ENCODE data around the gene MMP24OS.

MMP24OS gene

GRCh38 chr20:35304956-35305355 lies 27.0 kb upstream of the MMP24OS start:
- Histone ChIP-seq H3K27me3 (ENCODE audit: insufficient read depth, poor library complexity, severe bottlenecking) (no peaks in the 10 kb centered on the region), H3K27ac (replicated peaks) (peak overlapping the region; percentile 62), H3K4me3 (replicated peaks; ENCODE audit: insufficient read depth, low read length) (no peak overlapping the region)
- DNase-seq (ENCODE audit: low read depth in 1 of 2, low spot score in 1 of 2), result no peak
- no peak for TF ChIP-seq GABPA (IDR thresholded peaks at IDR 0.05; ENCODE audit: low read depth)
- no peak for TF ChIP-seq SPI1 (IDR thresholded peaks at IDR 0.05; ENCODE audit: borderline replicate concordance, low read depth)
- TF ChIP-seq CTCF (IDR thresholded peaks at IDR 0.05; ENCODE audit: insufficient read depth, low read length), result no peak
- TF ChIP-seq POLR2AphosphoS5 (IDR thresholded peaks at IDR 0.05; ENCODE audit: low read depth), result no peak
- no peak for TF ChIP-seq REST (IDR thresholded peaks at IDR 0.05; ENCODE audit: insufficient replicate concordance, low read depth)

- peak overlapping the region; percentile 24 for H3K27ac ChIP-seq (replicated peaks)
- TF ChIP-seq SPI1 (IDR thresholded peaks at IDR 0.05; ENCODE audit: borderline replicate concordance, low read depth) (peak; percentile 13; the same call in 1 of the 2 replicates), CTCF (IDR thresholded peaks at IDR 0.05; ENCODE audit: insufficient read depth, low read length) (peak; percentile 92), GABPA (IDR thresholded peaks at IDR 0.05; ENCODE audit: low read depth) (no peak), POLR2AphosphoS5 (IDR thresholded peaks at IDR 0.05; ENCODE audit: low read depth) (no peak)
- DNase-seq (ENCODE audit: low read depth in 1 of 2, low spot score in 1 of 2), result peak; percentile 88 to 91
- no peaks in the 10 kb centered on the region for H3K27me3 ChIP-seq (ENCODE audit: insufficient read depth, poor library complexity, severe bottlenecking)
- H3K4me3 ChIP-seq (replicated peaks; ENCODE audit: insufficient read depth, low read length), result no peak overlapping the region
Measured at GRCh38 chr20:35303735-35304491, 26.0 kb upstream of the MMP24OS start.

GRCh38 chr20:35303382-35303734 lies 25.4 kb upstream of the MMP24OS start:
- no peak overlapping the region for H3K4me3 ChIP-seq (replicated peaks; ENCODE audit: insufficient read depth, low read length)
- no peaks in the 10 kb centered on the region for H3K27me3 ChIP-seq (ENCODE audit: insufficient read depth, poor library complexity, severe bottlenecking)
- TF ChIP-seq CTCF (IDR thresholded peaks at IDR 0.05; ENCODE audit: insufficient read depth, low read length), result no peak
- TF ChIP-seq REST (IDR thresholded peaks at IDR 0.05; ENCODE audit: insufficient replicate concordance, low read depth), result no peak
- no peak for TF ChIP-seq POLR2AphosphoS5 (IDR thresholded peaks at IDR 0.05; ENCODE audit: low read depth)
- TF ChIP-seq SPI1 (IDR thresholded peaks at IDR 0.05; ENCODE audit: borderline replicate concordance, low read depth), result no peak
- TF ChIP-seq GABPA (IDR thresholded peaks at IDR 0.05; ENCODE audit: low read depth), result no peak
- no peak overlapping the region for H3K27ac ChIP-seq (replicated peaks)
- no peak for DNase-seq (ENCODE audit: low read depth in 1 of 2, low spot score in 1 of 2)
